DOHH2 (cell line): ENCODE data around the gene GABARAPL2.

Experiments used
- EZH2phosphoT487 ChIP-seq: fragments of 200-600 bp; sonication (generic); IDR thresholded peaks from 2 replicates; pipeline ENCODE4 v1.6.1; 2017; ENCODE audit warnings: borderline replicate concordance, mild to moderate bottlenecking, antibody characterized with exemption, low read length, moderate library complexity, mixed read lengths
- TF ChIP-seq, protein P1 (sequence below): fragments of 200-600 bp; sonication (generic); IDR thresholded peaks from one replicate; pipeline ENCODE4 v1.5.1; 2014; ENCODE audit warnings: antibody characterized with exemption, mild to moderate bottlenecking, low read depth, low read length; ENCODE audit not compliant: poor library complexity, severe bottlenecking

DNA sequence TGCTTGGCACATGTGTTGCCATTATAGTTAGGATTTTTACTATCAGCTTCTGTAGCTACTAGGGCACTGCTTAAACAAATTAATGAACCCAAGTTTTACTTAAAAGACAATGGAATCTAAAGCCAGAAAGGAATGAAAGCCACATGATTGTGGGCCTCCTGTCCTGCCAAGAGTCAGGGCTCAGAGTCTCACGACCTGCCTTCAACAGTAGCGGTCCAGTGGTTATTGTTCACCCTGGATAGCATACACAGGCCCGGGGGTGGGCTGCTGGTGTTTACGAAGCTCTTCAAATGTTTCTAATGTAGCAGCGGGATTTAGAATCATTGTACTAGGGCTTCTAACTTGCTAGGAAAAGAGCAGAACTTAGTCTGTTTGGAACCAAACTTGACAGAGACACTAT is 7.8 kb downstream of the GABARAPL2 start:
- no peak for TF ChIP-seq EZH2phosphoT487
- TF ChIP-seq, protein P1, sequence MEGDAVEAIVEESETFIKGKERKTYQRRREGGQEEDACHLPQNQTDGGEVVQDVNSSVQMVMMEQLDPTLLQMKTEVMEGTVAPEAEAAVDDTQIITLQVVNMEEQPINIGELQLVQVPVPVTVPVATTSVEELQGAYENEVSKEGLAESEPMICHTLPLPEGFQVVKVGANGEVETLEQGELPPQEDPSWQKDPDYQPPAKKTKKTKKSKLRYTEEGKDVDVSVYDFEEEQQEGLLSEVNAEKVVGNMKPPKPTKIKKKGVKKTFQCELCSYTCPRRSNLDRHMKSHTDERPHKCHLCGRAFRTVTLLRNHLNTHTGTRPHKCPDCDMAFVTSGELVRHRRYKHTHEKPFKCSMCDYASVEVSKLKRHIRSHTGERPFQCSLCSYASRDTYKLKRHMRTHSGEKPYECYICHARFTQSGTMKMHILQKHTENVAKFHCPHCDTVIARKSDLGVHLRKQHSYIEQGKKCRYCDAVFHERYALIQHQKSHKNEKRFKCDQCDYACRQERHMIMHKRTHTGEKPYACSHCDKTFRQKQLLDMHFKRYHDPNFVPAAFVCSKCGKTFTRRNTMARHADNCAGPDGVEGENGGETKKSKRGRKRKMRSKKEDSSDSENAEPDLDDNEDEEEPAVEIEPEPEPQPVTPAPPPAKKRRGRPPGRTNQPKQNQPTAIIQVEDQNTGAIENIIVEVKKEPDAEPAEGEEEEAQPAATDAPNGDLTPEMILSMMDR, result no peak
